GM12878 (cell line): ENCODE results near the gene ERP27. TPM values are rescaled to one million over a fixed set of nuclear protein-coding genes. Genes with fewer than 3 reads are reported as not detected.

Source experiments
- ATAC-seq: fragments of 200-7000 bp; cut with Tn5 transposase; 3 replicates; pipeline ENCODE4 v1.9.1; 2020; ENCODE audit warnings: mild to moderate bottlenecking, moderate library complexity
- BruUV-seq: library from RNA; stranded (reverse); fragments of 400-500 nt; replicated peaks from 2 replicates; lab custom pipeline; 2021; lab: Mats Ljungman, UMichigan
- CTCF ChIA-PET: fragments of 300-600 bp; sonication (Branson Sonifier 250); formaldehyde crosslinking; extraction: SDS; loops from one replicate; lab custom pipeline; 2021; ENCODE audit warnings: inconsistent platforms; lab: Yijun Ruan, JAX
- POLR2A ChIA-PET: fragments of 350-600 bp; formaldehyde crosslinking; extraction: SDS; loops from one replicate; lab custom pipeline; 2021; ENCODE audit warnings: inconsistent platforms; lab: Charles Lee
- RAD21 ChIA-PET: fragments of 300-600 bp; sonication (Branson Sonifier 250); formaldehyde crosslinking; loops from one replicate; lab custom pipeline; 2023; ENCODE audit warnings: antibody characterized with exemption; ENCODE audit not compliant: unreplicated experiment; lab: Charles Lee
- SMC1A ChIA-PET: fragments of 300-600 bp; sonication (Branson Sonifier 250); formaldehyde crosslinking; loops from one replicate; lab custom pipeline; 2023; ENCODE audit not compliant: unreplicated experiment, uncharacterized antibody; lab: Charles Lee
- DNase-seq: peaks from one replicate; pipeline ENCODE4 v3.0.0-alpha.2; 2011; ENCODE audit warnings: low read depth, low spot score
- FAIRE-seq: peaks from 3 replicates; lab custom pipeline; 2011; peaks lifted over from hg19 to GRCh38; lab: Jason Lieb, UNC
- H2AFZ ChIP-seq: 2 replicates; pipeline ENCODE4 v1.6.0; 2011; ENCODE audit warnings: low read depth, low read length, control low read depth; ENCODE audit not compliant: control insufficient read depth
- H3K27ac ChIP-seq: 2 replicates; pipeline ENCODE4 v1.5.1; 2011; ENCODE audit warnings: control low read depth; ENCODE audit not compliant: control insufficient read depth, insufficient read depth
- H3K27me3 ChIP-seq, 2 experiments: replicated peaks in 1 of 2; 2 replicates each; pipeline versions ENCODE4 v1.6.0 to v1.6.1; 2011; ENCODE audit warnings: low read length in 1 of 2; ENCODE audit not compliant: control insufficient read depth in 2 of 2, insufficient read depth in 2 of 2
- H3K36me3 ChIP-seq, 2 experiments: 2 replicates each; pipeline ENCODE4 v1.5.1; 2011; ENCODE audit warnings: low read length in 1 of 2; ENCODE audit not compliant: control insufficient read depth in 2 of 2, insufficient read depth in 2 of 2
- H3K4me1 ChIP-seq: 2 replicates; pipeline ENCODE4 v1.6.1; 2011; ENCODE audit warnings: mild to moderate bottlenecking, low read length, moderate library complexity, mixed read lengths; ENCODE audit not compliant: control insufficient read depth, insufficient read depth
- H3K4me2 ChIP-seq: 2 replicates; pipeline ENCODE4 v1.6.0; 2011; ENCODE audit warnings: control low read depth; ENCODE audit not compliant: control insufficient read depth, insufficient read depth
- H3K4me3 ChIP-seq: fragments of 200-600 bp; sonication (generic); 2 replicates; pipeline ENCODE4 v1.5.1; 2016
- H3K79me2 ChIP-seq: 2 replicates; pipeline ENCODE4 v1.6.0; 2011; ENCODE audit warnings: low read length; ENCODE audit not compliant: control insufficient read depth, insufficient read depth
- H3K9ac ChIP-seq: 2 replicates; pipeline ENCODE4 v1.8.0; 2011; ENCODE audit warnings: low read length, control low read depth, mixed read lengths; ENCODE audit not compliant: control insufficient read depth, insufficient read depth
- H3K9me3 ChIP-seq: replicated peaks from 3 replicates; pipeline ENCODE4 v1.5.1; 2011; ENCODE audit warnings: mild to moderate bottlenecking, low read length; ENCODE audit not compliant: control insufficient read depth, insufficient read depth
- H4K20me1 ChIP-seq: 2 replicates; pipeline ENCODE4 v1.6.0; 2011; ENCODE audit not compliant: control insufficient read depth, insufficient read depth
- CHD2 ChIP-seq: IDR thresholded peaks from 2 replicates; pipeline ENCODE4 v1.6.1; 2011; ENCODE audit warnings: low read depth, low read length, improper control_type of control experiment, borderline replicate concordance
- EGR1 ChIP-seq, 2 experiments: IDR thresholded peaks; 1 replicate in 1 of 2; 2 replicates in 1 of 2; pipeline ENCODE4 v1.6.1; 2011 to 2012; ENCODE audit warnings: low read depth in 2 of 2, low read length in 2 of 2, borderline replicate concordance in 1 of 2, mild to moderate bottlenecking in 1 of 2, moderate library complexity in 1 of 2
- FOS ChIP-seq: IDR thresholded peaks from 3 replicates; pipeline ENCODE4 v1.6.1; 2011; ENCODE audit warnings: borderline replicate concordance; ENCODE audit not compliant: insufficient read length; ENCODE audit errors: extremely low read depth
- JUNB ChIP-seq: IDR thresholded peaks from 2 replicates; pipeline ENCODE4 v1.6.1; 2016; ENCODE audit warnings: antibody characterized with exemption, mild to moderate bottlenecking
- JUND ChIP-seq: IDR thresholded peaks from 2 replicates; pipeline ENCODE4 v1.6.1; 2012; ENCODE audit warnings: low read depth, mild to moderate bottlenecking, low read length, improper control_type of control experiment, moderate library complexity
- KAT2A ChIP-seq: conservative IDR thresholded peaks from 2 replicates; pipeline ENCODE4 v1.6.1; 2011; ENCODE audit warnings: low read depth, low read length; ENCODE audit not compliant: control insufficient read depth
- LARP7 ChIP-seq: fragments of 450-650 bp; IDR thresholded peaks from 2 replicates; pipeline ENCODE4 v1.6.1; 2017; ENCODE audit warnings: mild to moderate bottlenecking
- NKRF ChIP-seq: fragments of 450-650 bp; conservative IDR thresholded peaks from 2 replicates; pipeline ENCODE4 v1.6.1; 2017; ENCODE audit warnings: mild to moderate bottlenecking, moderate library complexity
- PRDM15 ChIP-seq: fragments of 450-650 bp; formaldehyde crosslinking; IDR thresholded peaks from 2 replicates; pipeline ENCODE4 v1.4.0; 2020; ENCODE audit warnings: mild to moderate bottlenecking, moderate library complexity
- RAD21 ChIP-seq: IDR thresholded peaks from 2 replicates; pipeline ENCODE4 v1.6.1; 2011; ENCODE audit warnings: mild to moderate bottlenecking, low read depth, low read length, moderate library complexity; ENCODE audit not compliant: insufficient read depth
- SPI1 ChIP-seq: IDR thresholded peaks from 2 replicates; pipeline ENCODE4 v1.6.1; 2011; ENCODE audit warnings: low read depth, mild to moderate bottlenecking, low read length, moderate library complexity, borderline replicate concordance; ENCODE audit not compliant: insufficient read depth
- TCF12 ChIP-seq: IDR thresholded peaks from 2 replicates; pipeline ENCODE4 v1.6.1; 2011; ENCODE audit warnings: low read depth, mild to moderate bottlenecking, low read length
- YBX1 ChIP-seq: fragments of 450-650 bp; IDR thresholded peaks from 2 replicates; pipeline ENCODE4 v1.6.1; 2016; ENCODE audit warnings: antibody characterized with exemption
- YY1 ChIP-seq: IDR thresholded peaks from 2 replicates; pipeline ENCODE4 v1.6.1; 2011; ENCODE audit warnings: low read depth, mild to moderate bottlenecking, low read length
- WGBS: methylation state at CpG from one replicate; pipeline ENCODE4 v1.1.6; 2016; ENCODE audit warnings: low lambda C conversion rate; ENCODE audit not compliant: insufficient replicate concordance, insufficient coverage; ENCODE audit errors: missing lambda C conversion rate; 5-methylcytosine and 5-hydroxymethylcytosine counted together
- in situ Hi-C: fragments of 300-500 bp; cut with MboI; formaldehyde crosslinking; loops from 9 replicates; pipeline ENCODE4 v1.14.3; 2018; ENCODE audit warnings: mixed read lengths
- intact Hi-C: fragments of 100-400 bp; cut with micrococcal nuclease; formaldehyde crosslinking; loops from one replicate; pipeline ENCODE4 v1.14.2; 2022; ENCODE audit not compliant: unreplicated experiment
- polyA plus RNA-seq, 11 experiments: library from polyadenylated mRNA; depleted of rRNA in 4 of 11; unstranded in 6 of 11; stranded (reverse) in 5 of 11; fragments of >200 nt; fragmentation: Nextera tagmentation in 4 of 11; fragmentation: Illumina TruSeq in 1 of 11; extraction: Ambion mirVana in 4 of 11; extraction: Trizol in 1 of 11; gene quantifications; 1 replicate in 1 of 11; 2 replicates in 10 of 11; pipeline versions ENCODE4 v1.2.1 to v1.2.3, GENCODE V29; 2011 to 2016; ENCODE audit warnings: inconsistent platforms in 2 of 11, missing spikeins in 2 of 11, low read depth in 1 of 11
- total RNA-seq, 4 experiments: library from RNA; depleted of rRNA in 3 of 4; stranded (reverse); fragments of >200 nt in 3 of 4; fragmentation: Illumina TruSeq in 1 of 4; extraction: Trizol in 1 of 4; gene quantifications; 2 replicates each; pipeline versions ENCODE4 v1.2.1 to v1.2.3, GENCODE V29; 2013 to 2021
- TF ChIP-seq, protein P1 (sequence below): fragments of 450-650 bp; IDR thresholded peaks from 2 replicates; pipeline ENCODE4 v1.6.1; 2017; ENCODE audit warnings: mild to moderate bottlenecking

ERP27 gene
- total and polyA plus RNA-seq, 10 of the 15 experiments (the other 5 are each of a cell fraction or from before 2014, with no cell fraction given): 0.91 to 2.4 (median 1.4) TPM

GRCh38 chr12:14919455-14919854 lies 18.9 kb downstream of the ERP27 start (continued):
- TF ChIP-seq TCF12: no peak
- TF ChIP-seq EGR1 (IDR thresholded peaks at IDR 0.05; ENCODE audit: borderline replicate concordance in 1 of 2, low read depth in 2 of 2, low read length in 2 of 2): no peak
- no peak for TF ChIP-seq LARP7
- no peak for TF ChIP-seq CHD2
- no peak for TF ChIP-seq RAD21
- no peak for TF ChIP-seq KAT2A
- no peak for TF ChIP-seq FOS

GRCh38 chr12:14915736-14916135 lies 22.6 kb downstream of the ERP27 start:
- ChIA-PET CTCF (no interaction called here), SMC1A (interaction anchor here (0.8 to 1.1 kb wide), 2 partner anchors 16 to 60 kb away, joined by 3 read pairs; no protein-coding TSS in a partner anchor), RAD21 (no interaction called here), POLR2A (interaction anchor here (0.5 kb wide), 1 partner anchor 68 kb away, joined by 3 read pairs; no protein-coding TSS in a partner anchor)
- no peaks in the 10 kb centered on the region for H3K79me2 ChIP-seq
- no TSS peak for BruUV-seq
- H3K9me3 ChIP-seq: no peaks in the 10 kb centered on the region
- H4K20me1 ChIP-seq: no peaks in the 10 kb centered on the region
- intact Hi-C loops (no loop called here), in situ Hi-C loops (no loop called here)
- no peak overlapping the region for H3K27ac ChIP-seq
- 0 out of 4 replicates have a peak, but pooled peaks cover 0 to 5% of the 10 kb centered on the region in 2 experiments for H3K36me3 ChIP-seq
- FAIRE-seq (no peak), ATAC-seq (no peak), DNase-seq (no peak)
- H3K4me1 ChIP-seq: no peaks in the 10 kb centered on the region
- no peak overlapping the region for H3K9ac ChIP-seq
- H2AFZ ChIP-seq: no peak overlapping the region
- no peaks in the 10 kb centered on the region for H3K27me3 ChIP-seq
- no peak overlapping the region for H3K4me3 ChIP-seq
- WGBS: 93% methylated on average over 2 of the region's 2 CpGs
- no peak overlapping the region for H3K4me2 ChIP-seq
- TF ChIP-seq SPI1 (no peak), NKRF (no peak), JUND (no peak), YBX1 (no peak), JUNB (no peak), PRDM15 (CRISPR knock-in tag) (no peak), YY1 (no peak)
- TF ChIP-seq, protein P1, sequence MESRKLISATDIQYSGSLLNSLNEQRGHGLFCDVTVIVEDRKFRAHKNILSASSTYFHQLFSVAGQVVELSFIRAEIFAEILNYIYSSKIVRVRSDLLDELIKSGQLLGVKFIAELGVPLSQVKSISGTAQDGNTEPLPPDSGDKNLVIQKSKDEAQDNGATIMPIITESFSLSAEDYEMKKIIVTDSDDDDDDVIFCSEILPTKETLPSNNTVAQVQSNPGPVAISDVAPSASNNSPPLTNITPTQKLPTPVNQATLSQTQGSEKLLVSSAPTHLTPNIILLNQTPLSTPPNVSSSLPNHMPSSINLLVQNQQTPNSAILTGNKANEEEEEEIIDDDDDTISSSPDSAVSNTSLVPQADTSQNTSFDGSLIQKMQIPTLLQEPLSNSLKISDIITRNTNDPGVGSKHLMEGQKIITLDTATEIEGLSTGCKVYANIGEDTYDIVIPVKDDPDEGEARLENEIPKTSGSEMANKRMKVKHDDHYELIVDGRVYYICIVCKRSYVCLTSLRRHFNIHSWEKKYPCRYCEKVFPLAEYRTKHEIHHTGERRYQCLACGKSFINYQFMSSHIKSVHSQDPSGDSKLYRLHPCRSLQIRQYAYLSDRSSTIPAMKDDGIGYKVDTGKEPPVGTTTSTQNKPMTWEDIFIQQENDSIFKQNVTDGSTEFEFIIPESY: no peak
